ENCODE results near the gene XPNPEP2. TPM values are rescaled to one million over a fixed set of nuclear protein-coding genes. Genes with fewer than 3 reads are reported as not detected.

XPNPEP2 gene
- total and polyA plus RNA-seq, 5 donors: 1.3 to 4.1 (median 2.5) TPM

- Histone ChIP-seq H3K4me3 (ENCODE audit: low read length) (no peak overlapping the region), H3K4me1 (ENCODE audit: control insufficient read depth, insufficient read depth, low read length) (peaks cover 2% of the 10 kb centered on the region), H3K27ac (ENCODE audit: low read length) (no peak overlapping the region), H3K27me3 (ENCODE audit: control insufficient read depth, insufficient read depth) (no peaks in the 10 kb centered on the region), H3K9me3 (ENCODE audit: control insufficient read depth, low read length) (no peaks in the 10 kb centered on the region)
- ATAC-seq (no peak), DNase-seq (no peak)
- 96% methylated on average over 4 of the region's 4 CpGs for WGBS
- intact Hi-C loops (cut with DNase I): no loop called here
These were observed 38.2 kb upstream of the XPNPEP2 start for GRCh38 chrX:129700536-129700935.

- H3K27me3 ChIP-seq (ENCODE audit: control insufficient read depth, insufficient read depth): no peaks in the 10 kb centered on the region
- no peak overlapping the region for H3K27ac ChIP-seq (ENCODE audit: low read length)
- peaks cover 2% of the 10 kb centered on the region for H3K4me1 ChIP-seq (ENCODE audit: control insufficient read depth, insufficient read depth, low read length)
- ATAC-seq (peak; percentile 81 to 90), DNase-seq (peak; percentile 82 to 90 (median 87))
- intact Hi-C loops (cut with DNase I): no loop called here
- H3K9me3 ChIP-seq (ENCODE audit: control insufficient read depth, low read length): no peaks in the 10 kb centered on the region
- WGBS: 33% methylated on average over 8 of the region's 8 CpGs
- no peak overlapping the region for H3K4me3 ChIP-seq (ENCODE audit: low read length)
These were observed 37.1 kb upstream of the XPNPEP2 start for GRCh38 chrX:129701624-129702069.

- H3K27me3 ChIP-seq (ENCODE audit: control insufficient read depth, insufficient read depth): no peaks in the 10 kb centered on the region
- 94% methylated on average over 2 of the region's 2 CpGs for WGBS
- DNase-seq (no peak), ATAC-seq (no peak)
- H3K9me3 ChIP-seq (ENCODE audit: control insufficient read depth, low read length): no peaks in the 10 kb centered on the region
- H3K27ac ChIP-seq (ENCODE audit: low read length): no peak overlapping the region
- H3K4me1 ChIP-seq (ENCODE audit: control insufficient read depth, insufficient read depth, low read length): peaks cover 5% of the 10 kb centered on the region
- intact Hi-C loops (cut with DNase I): no loop called here
- no peak overlapping the region for H3K4me3 ChIP-seq (ENCODE audit: low read length)
These were observed 34.3 kb upstream of the XPNPEP2 start for GRCh38 chrX:129704491-129704890.

GRCh38 chrX:129705377-129705925 is 33.3 kb upstream of the XPNPEP2 start:
- Histone ChIP-seq H3K27ac (ENCODE audit: low read length) (no peak overlapping the region), H3K4me3 (ENCODE audit: low read length) (no peak overlapping the region), H3K4me1 (ENCODE audit: control insufficient read depth, insufficient read depth, low read length) (peaks cover 5% of the 10 kb centered on the region), H3K9me3 (ENCODE audit: control insufficient read depth, low read length) (no peaks in the 10 kb centered on the region), H3K27me3 (ENCODE audit: control insufficient read depth, insufficient read depth) (no peaks in the 10 kb centered on the region)
- no peak for DNase-seq
- WGBS: 95% methylated on average over 4 of the region's 4 CpGs
- ATAC-seq: no peak
- intact Hi-C loops (cut with DNase I): no loop called here

- 85% methylated on average over 4 of the region's 4 CpGs for WGBS
- no peak for ATAC-seq
- Histone ChIP-seq H3K4me1 (ENCODE audit: control insufficient read depth, insufficient read depth, low read length) (peaks cover 3% of the 10 kb centered on the region), H3K27me3 (ENCODE audit: control insufficient read depth, insufficient read depth) (no peaks in the 10 kb centered on the region), H3K27ac (ENCODE audit: low read length) (peak overlapping the region; percentile 32), H3K9me3 (ENCODE audit: control insufficient read depth, low read length) (no peaks in the 10 kb centered on the region), H3K4me3 (ENCODE audit: low read length) (no peak overlapping the region)
- DNase-seq: no peak
- intact Hi-C loops (cut with DNase I): no loop called here
These were observed 32.8 kb upstream of the XPNPEP2 start for GRCh38 chrX:129705988-129706387.

- Histone ChIP-seq H3K9me3 (ENCODE audit: control insufficient read depth, low read length) (no peaks in the 10 kb centered on the region), H3K4me3 (ENCODE audit: low read length) (no peak overlapping the region), H3K27ac (ENCODE audit: low read length) (peak overlapping the region; percentile 32), H3K4me1 (ENCODE audit: control insufficient read depth, insufficient read depth, low read length) (peaks cover 3% of the 10 kb centered on the region), H3K27me3 (ENCODE audit: control insufficient read depth, insufficient read depth) (no peaks in the 10 kb centered on the region)
- WGBS: 66% methylated on average over 7 of the region's 7 CpGs
- intact Hi-C loops (cut with DNase I): no loop called here
- peak; percentile 30 to 74 (median 70) for DNase-seq
- ATAC-seq: peak; percentile 67 to 70
These were observed 32.2 kb upstream of the XPNPEP2 start for GRCh38 chrX:129706400-129707072.

- Histone ChIP-seq H3K4me1 (ENCODE audit: control insufficient read depth, insufficient read depth, low read length) (no peaks in the 10 kb centered on the region), H3K27ac (ENCODE audit: low read length) (no peak overlapping the region), H3K4me3 (ENCODE audit: low read length) (no peak overlapping the region), H3K27me3 (ENCODE audit: control insufficient read depth, insufficient read depth) (no peaks in the 10 kb centered on the region), H3K9me3 (ENCODE audit: control insufficient read depth, low read length) (no peaks in the 10 kb centered on the region)
- no peak for ATAC-seq
- whole genome bisulfite sequencing: 93% methylated on average over 4 of the region's 4 CpGs
- intact Hi-C loops (cut with DNase I): no loop called here
- DNase-seq: no peak
These were observed 24.2 kb upstream of the XPNPEP2 start for GRCh38 chrX:129714581-129714980.

- Histone ChIP-seq H3K9me3 (ENCODE audit: control insufficient read depth, low read length) (no peaks in the 10 kb centered on the region), H3K4me3 (ENCODE audit: low read length) (no peak overlapping the region), H3K4me1 (ENCODE audit: control insufficient read depth, insufficient read depth, low read length) (no peaks in the 10 kb centered on the region), H3K27me3 (ENCODE audit: control insufficient read depth, insufficient read depth) (no peaks in the 10 kb centered on the region), H3K27ac (ENCODE audit: low read length) (no peak overlapping the region)
- intact Hi-C loops (cut with DNase I): no loop called here
- no peak for ATAC-seq
- no peak for DNase-seq
- 95% methylated on average over 4 of the region's 4 CpGs for WGBS
These were observed 22.3 kb upstream of the XPNPEP2 start for GRCh38 chrX:129716507-129716906.

GRCh38 chrX:129717892-129718291 is 20.9 kb upstream of the XPNPEP2 start:
- H3K9me3 ChIP-seq (ENCODE audit: control insufficient read depth, low read length): no peaks in the 10 kb centered on the region
- H3K4me1 ChIP-seq (ENCODE audit: control insufficient read depth, insufficient read depth, low read length): no peaks in the 10 kb centered on the region
- ATAC-seq (peak; percentile 38 to 65), DNase-seq (peak in 1 of 3 donors; percentile 38)
- no peaks in the 10 kb centered on the region for H3K27me3 ChIP-seq (ENCODE audit: control insufficient read depth, insufficient read depth)
- no peak overlapping the region for H3K4me3 ChIP-seq (ENCODE audit: low read length)
- no peak overlapping the region for H3K27ac ChIP-seq (ENCODE audit: low read length)
- 56% methylated on average over 5 of the region's 5 CpGs for WGBS
- intact Hi-C loops (cut with DNase I): no loop called here

- ATAC-seq (no peak), DNase-seq (no peak)
These were observed 20.1 kb upstream of the XPNPEP2 start for GRCh38 chrX:129718676-129719075.

GRCh38 chrX:129719268-129719667 is 19.5 kb upstream of the XPNPEP2 start:
- Histone ChIP-seq H3K27me3 (ENCODE audit: control insufficient read depth, insufficient read depth) (no peaks in the 10 kb centered on the region), H3K4me3 (ENCODE audit: low read length) (no peak overlapping the region), H3K4me1 (ENCODE audit: control insufficient read depth, insufficient read depth, low read length) (no peaks in the 10 kb centered on the region), H3K27ac (ENCODE audit: low read length) (no peak overlapping the region), H3K9me3 (ENCODE audit: control insufficient read depth, low read length) (no peaks in the 10 kb centered on the region)
- intact Hi-C loops (cut with DNase I): no loop called here
- ATAC-seq: no peak
- DNase-seq: no peak
- WGBS: 96% methylated on average over 2 of the region's 2 CpGs

More at GRCh38 chrX:129718676-129719075, 20.1 kb upstream of the XPNPEP2 start:
- no peak overlapping the region for H3K4me3 ChIP-seq (ENCODE audit: low read length)
- intact Hi-C loops (cut with DNase I): no loop called here
- no peak overlapping the region for H3K27ac ChIP-seq (ENCODE audit: low read length)
- no peaks in the 10 kb centered on the region for H3K4me1 ChIP-seq (ENCODE audit: control insufficient read depth, insufficient read depth, low read length)
- H3K27me3 ChIP-seq (ENCODE audit: control insufficient read depth, insufficient read depth): no peaks in the 10 kb centered on the region
- no peaks in the 10 kb centered on the region for H3K9me3 ChIP-seq (ENCODE audit: control insufficient read depth, low read length)
- 78% methylated on average over 5 of the region's 5 CpGs for WGBS
